HepG2 (cell line): ENCODE measurements around the gene BCAS3. TPM values are rescaled to one million over a fixed set of nuclear protein-coding genes. Genes with fewer than 3 reads are reported as not detected.

Source experiments
- CREB3 ChIP-seq: sonication (generic); formaldehyde crosslinking; IDR thresholded peaks from 2 replicates; pipeline ENCODE4 v1.5.0; 2020; ENCODE audit warnings: missing genetic modification reagents
- E2F2 ChIP-seq: sonication (generic); formaldehyde crosslinking; IDR thresholded peaks from 2 replicates; pipeline ENCODE4 v1.4.0; 2020; ENCODE audit warnings: missing genetic modification reagents, borderline replicate concordance
- HMGXB3 ChIP-seq: sonication (generic); formaldehyde crosslinking; IDR thresholded peaks from 2 replicates; pipeline ENCODE4 v1.4.0; 2020; ENCODE audit warnings: missing genetic modification reagents, borderline replicate concordance
- KLF13 ChIP-seq: sonication (generic); formaldehyde crosslinking; IDR thresholded peaks from 2 replicates; pipeline ENCODE4 v1.4.0; 2020; ENCODE audit warnings: mild to moderate bottlenecking, missing genetic modification reagents
- LBX2 ChIP-seq: sonication (generic); formaldehyde crosslinking; IDR thresholded peaks from 2 replicates; pipeline ENCODE4 v1.5.0; 2020; ENCODE audit warnings: missing genetic modification reagents, mild to moderate bottlenecking, borderline replicate concordance
- MEIS1 ChIP-seq: sonication (generic); formaldehyde crosslinking; IDR thresholded peaks from 2 replicates; pipeline ENCODE4 v1.9.0; 2021; ENCODE audit warnings: mild to moderate bottlenecking, missing genetic modification reagents, moderate library complexity, borderline replicate concordance
- NR2F1 ChIP-seq, 2 experiments: fragments of 450-650 bp in 1 of 2; formaldehyde crosslinking in 1 of 2; IDR thresholded peaks; 2 replicates each; pipeline versions ENCODE4 v1.5.0 to v1.6.1; 2016 to 2020; ENCODE audit warnings: mild to moderate bottlenecking in 1 of 2, missing compliant biosample characterization in 1 of 2, missing genetic modification reagents in 1 of 2, moderate library complexity in 1 of 2
- NR2F2 ChIP-seq: IDR thresholded peaks from 2 replicates; pipeline ENCODE4 v1.6.1; 2012; ENCODE audit warnings: low read depth, inconsistent platforms, borderline replicate concordance
- SNAPC4 ChIP-seq: sonication (generic); formaldehyde crosslinking; IDR thresholded peaks from 2 replicates; pipeline ENCODE4 v1.4.0; 2020; ENCODE audit warnings: mild to moderate bottlenecking, missing genetic modification reagents
- TOE1 ChIP-seq: sonication (generic); formaldehyde crosslinking; IDR thresholded peaks from 2 replicates; pipeline ENCODE4 v1.4.0; 2020; ENCODE audit warnings: mild to moderate bottlenecking, missing genetic modification reagents
- TRAFD1 ChIP-seq: sonication (generic); formaldehyde crosslinking; IDR thresholded peaks from 2 replicates; pipeline ENCODE4 v1.5.1; 2020; ENCODE audit warnings: missing genetic modification reagents, mild to moderate bottlenecking, borderline replicate concordance
- ZMAT3 ChIP-seq: sonication (generic); formaldehyde crosslinking; conservative IDR thresholded peaks from 2 replicates; pipeline ENCODE4 v1.7.0; 2021; ENCODE audit warnings: missing genetic modification reagents
- ZNF12 ChIP-seq: sonication (generic); formaldehyde crosslinking; IDR thresholded peaks from 2 replicates; pipeline ENCODE4 v1.5.0; 2020; ENCODE audit warnings: missing genetic modification reagents
- ZNF501 ChIP-seq: sonication (generic); formaldehyde crosslinking; IDR thresholded peaks from 2 replicates; pipeline ENCODE4 v1.5.1; 2020; ENCODE audit warnings: mild to moderate bottlenecking, moderate library complexity, missing genetic modification reagents
- ZNF563 ChIP-seq: sonication (generic); formaldehyde crosslinking; IDR thresholded peaks from 2 replicates; pipeline ENCODE4 v1.8.0; 2022; ENCODE audit warnings: mild to moderate bottlenecking, moderate library complexity, missing genetic modification reagents
- ZNF589 ChIP-seq: sonication (generic); formaldehyde crosslinking; conservative IDR thresholded peaks from 2 replicates; pipeline ENCODE4 v1.8.0; 2022; ENCODE audit warnings: mild to moderate bottlenecking, moderate library complexity, missing genetic modification reagents
- polyA plus RNA-seq, 8 experiments: library from polyadenylated mRNA; depleted of rRNA in 3 of 8; stranded (reverse) in 7 of 8; unstranded in 1 of 8; fragments of >200 nt; fragmentation: Illumina TruSeq in 4 of 8; extraction: Trizol in 4 of 8; gene quantifications; 2 replicates each; pipeline versions ENCODE4 v1.2.1 to v1.2.3, GENCODE V29; 2011 to 2016; ENCODE audit warnings: low read depth in 4 of 8, missing spikeins in 1 of 8, mixed read lengths in 1 of 8; ENCODE audit not compliant: insufficient read depth in 1 of 8
- total RNA-seq, 5 experiments: library from RNA; depleted of rRNA; stranded (reverse); fragments of >200 nt; fragmentation: Illumina TruSeq; extraction: Trizol; gene quantifications; 2 replicates each; pipeline ENCODE4 v1.2.3, GENCODE V29; 2016; ENCODE audit warnings: low read depth in 1 of 5

BCAS3 gene
- total and polyA plus RNA-seq, 2 of the 13 experiments (the other 11 are each of a cell fraction or from before 2014, with no cell fraction given), result 10.7 to 11.2 TPM

- TF ChIP-seq NR2F1 (CRISPR knock-in tag; IDR thresholded peaks at IDR 0.05) (no peak), TRAFD1 (CRISPR knock-in tag) (no peak), SNAPC4 (CRISPR knock-in tag) (no peak), CREB3 (CRISPR knock-in tag) (no peak), MEIS1 (CRISPR knock-in tag) (no peak), ZNF589 (no peak), ZNF563 (no peak), ZNF12 (CRISPR knock-in tag) (no peak), ZMAT3 (no peak), ZNF501 (CRISPR knock-in tag) (peak; percentile 29; the same call in 1 of the 2 replicates), NR2F2 (no peak), TOE1 (CRISPR knock-in tag) (no peak), KLF13 (CRISPR knock-in tag) (no peak), E2F2 (no peak), HMGXB3 (CRISPR knock-in tag) (no peak), LBX2 (CRISPR knock-in tag) (no peak)
Measured at GRCh38 chr17:60766778-60767190, 89.1 kb downstream of the BCAS3 start (continued).
